Measurements from ENCODE around the gene NELFB. TPM values are rescaled to one million over a fixed set of nuclear protein-coding genes. Genes with fewer than 3 reads are reported as not detected.

The NELFB gene
- total and polyA plus RNA-seq, 9 of the 15 experiments (the other 6 are each of a cell fraction or from before 2014, with no cell fraction given): 0.24 to 84.0 (median 29.7) TPM

DNA sequence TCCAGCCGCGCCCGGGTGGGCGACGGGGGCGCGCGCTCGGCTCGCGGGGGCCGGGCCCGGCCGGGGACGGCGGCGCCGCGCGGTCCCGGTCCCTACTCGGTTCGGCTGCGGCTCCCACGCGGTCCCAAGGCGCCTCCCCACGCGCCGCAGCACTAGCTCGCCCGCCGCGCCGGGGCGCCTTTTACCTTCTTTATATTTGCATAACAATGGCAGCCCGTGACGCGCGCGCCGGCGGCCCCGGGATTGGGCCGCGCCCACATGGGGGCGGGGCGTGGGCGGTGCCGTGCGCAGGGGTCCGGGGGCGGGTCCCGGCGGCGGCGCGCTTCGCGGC is 47.0 kb downstream of the NELFB start, which contains the start of gene NRARP (continued):
- peak; percentile 29; the same call in 1 of the 2 replicates for TF ChIP-seq HCFC1 (IDR thresholded peaks at IDR 0.05; ENCODE audit: low read depth, low read length)
- no peak for TF ChIP-seq SMAD4 (CRISPR knock-in tag; conservative IDR thresholded peaks at IDR 0.05)
- no peak for TF ChIP-seq MCM3 (IDR thresholded peaks at IDR 0.05)
- TF ChIP-seq MEIS2 (IDR thresholded peaks at IDR 0.05; ENCODE audit: partially characterized antibody): no peak
- TF ChIP-seq ZBTB12 (CRISPR knock-in tag; IDR thresholded peaks at IDR 0.05): 0 out of 2 replicates have a peak, but pooled peaks have one; percentile 41
- peak; percentile 44 to 90 (median 88) for TF ChIP-seq YY1 (IDR thresholded peaks at IDR 0.05; ENCODE audit: borderline replicate concordance in 1 of 3, control insufficient read depth in 1 of 3, extremely low read depth in 1 of 3, insufficient read depth in 3 of 3, insufficient read length in 1 of 3, insufficient replicate concordance in 2 of 3, low read depth in 1 of 3, low read length in 2 of 3)
- TF ChIP-seq ILF3 (IDR thresholded peaks at IDR 0.05; ENCODE audit: borderline replicate concordance): no peak
- no peak for TF ChIP-seq C11orf30 (IDR thresholded peaks at IDR 0.05; ENCODE audit: low read depth)
- TF ChIP-seq, protein P1, sequence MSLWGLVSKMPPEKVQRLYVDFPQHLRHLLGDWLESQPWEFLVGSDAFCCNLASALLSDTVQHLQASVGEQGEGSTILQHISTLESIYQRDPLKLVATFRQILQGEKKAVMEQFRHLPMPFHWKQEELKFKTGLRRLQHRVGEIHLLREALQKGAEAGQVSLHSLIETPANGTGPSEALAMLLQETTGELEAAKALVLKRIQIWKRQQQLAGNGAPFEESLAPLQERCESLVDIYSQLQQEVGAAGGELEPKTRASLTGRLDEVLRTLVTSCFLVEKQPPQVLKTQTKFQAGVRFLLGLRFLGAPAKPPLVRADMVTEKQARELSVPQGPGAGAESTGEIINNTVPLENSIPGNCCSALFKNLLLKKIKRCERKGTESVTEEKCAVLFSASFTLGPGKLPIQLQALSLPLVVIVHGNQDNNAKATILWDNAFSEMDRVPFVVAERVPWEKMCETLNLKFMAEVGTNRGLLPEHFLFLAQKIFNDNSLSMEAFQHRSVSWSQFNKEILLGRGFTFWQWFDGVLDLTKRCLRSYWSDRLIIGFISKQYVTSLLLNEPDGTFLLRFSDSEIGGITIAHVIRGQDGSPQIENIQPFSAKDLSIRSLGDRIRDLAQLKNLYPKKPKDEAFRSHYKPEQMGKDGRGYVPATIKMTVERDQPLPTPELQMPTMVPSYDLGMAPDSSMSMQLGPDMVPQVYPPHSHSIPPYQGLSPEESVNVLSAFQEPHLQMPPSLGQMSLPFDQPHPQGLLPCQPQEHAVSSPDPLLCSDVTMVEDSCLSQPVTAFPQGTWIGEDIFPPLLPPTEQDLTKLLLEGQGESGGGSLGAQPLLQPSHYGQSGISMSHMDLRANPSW (CRISPR knock-in tag; IDR thresholded peaks at IDR 0.05): no peak
- TF ChIP-seq, protein P2, sequence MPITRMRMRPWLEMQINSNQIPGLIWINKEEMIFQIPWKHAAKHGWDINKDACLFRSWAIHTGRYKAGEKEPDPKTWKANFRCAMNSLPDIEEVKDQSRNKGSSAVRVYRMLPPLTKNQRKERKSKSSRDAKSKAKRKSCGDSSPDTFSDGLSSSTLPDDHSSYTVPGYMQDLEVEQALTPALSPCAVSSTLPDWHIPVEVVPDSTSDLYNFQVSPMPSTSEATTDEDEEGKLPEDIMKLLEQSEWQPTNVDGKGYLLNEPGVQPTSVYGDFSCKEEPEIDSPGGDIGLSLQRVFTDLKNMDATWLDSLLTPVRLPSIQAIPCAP (CRISPR knock-in tag; IDR thresholded peaks at IDR 0.05; ENCODE audit: borderline replicate concordance): no peak
- TF ChIP-seq KDM5B (IDR thresholded peaks at IDR 0.05; ENCODE audit: insufficient replicate concordance, low read depth, low read length): peak; percentile 81
- TF ChIP-seq HMGXB4 (CRISPR knock-in tag; IDR thresholded peaks at IDR 0.05): no peak
- TF ChIP-seq FOSL1 (tag; conservative IDR thresholded peaks at IDR 0.05): 0 out of 2 replicates have a peak, but pooled peaks have one; percentile 28
- 0 out of 2 replicates have a peak, but pooled peaks have one; percentile 12 for TF ChIP-seq GATAD2B (IDR thresholded peaks at IDR 0.05; ENCODE audit: borderline replicate concordance)
- peak; percentile 88 for TF ChIP-seq POLR2G (IDR thresholded peaks at IDR 0.05; ENCODE audit: low read depth, low read length)
- TF ChIP-seq FOXM1 (IDR thresholded peaks at IDR 0.05; ENCODE audit: low read depth): no peak
- TF ChIP-seq FOXM1 (CRISPR knock-in tag; IDR thresholded peaks at IDR 0.05; ENCODE audit: low read depth): no peak
- TF ChIP-seq ZNF384 (IDR thresholded peaks at IDR 0.05; ENCODE audit: low read depth, low read length): 0 out of 2 replicates have a peak, but pooled peaks have one; percentile 4
- TF ChIP-seq, protein P3, sequence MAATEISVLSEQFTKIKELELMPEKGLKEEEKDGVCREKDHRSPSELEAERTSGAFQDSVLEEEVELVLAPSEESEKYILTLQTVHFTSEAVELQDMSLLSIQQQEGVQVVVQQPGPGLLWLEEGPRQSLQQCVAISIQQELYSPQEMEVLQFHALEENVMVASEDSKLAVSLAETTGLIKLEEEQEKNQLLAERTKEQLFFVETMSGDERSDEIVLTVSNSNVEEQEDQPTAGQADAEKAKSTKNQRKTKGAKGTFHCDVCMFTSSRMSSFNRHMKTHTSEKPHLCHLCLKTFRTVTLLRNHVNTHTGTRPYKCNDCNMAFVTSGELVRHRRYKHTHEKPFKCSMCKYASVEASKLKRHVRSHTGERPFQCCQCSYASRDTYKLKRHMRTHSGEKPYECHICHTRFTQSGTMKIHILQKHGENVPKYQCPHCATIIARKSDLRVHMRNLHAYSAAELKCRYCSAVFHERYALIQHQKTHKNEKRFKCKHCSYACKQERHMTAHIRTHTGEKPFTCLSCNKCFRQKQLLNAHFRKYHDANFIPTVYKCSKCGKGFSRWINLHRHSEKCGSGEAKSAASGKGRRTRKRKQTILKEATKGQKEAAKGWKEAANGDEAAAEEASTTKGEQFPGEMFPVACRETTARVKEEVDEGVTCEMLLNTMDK (IDR thresholded peaks at IDR 0.05; ENCODE audit: borderline replicate concordance, insufficient read depth, low read depth, low read length, poor library complexity, severe bottlenecking): peak; percentile 34
